GM23338 (cell line): Measurements from ENCODE around the gene EPHA4. TPM values are rescaled to one million over a fixed set of nuclear protein-coding genes. Genes with fewer than 3 reads are reported as not detected.

Source experiments
- ATAC-seq: fragments of 200-7000 bp; cut with Tn5 transposase; 3 replicates; pipeline ENCODE4 v1.9.1; 2020
- DNase-seq: peaks from one replicate; pipeline ENCODE4 v3.0.0-alpha.2; 2015; ENCODE audit warnings: low spot score
- H2AFZ ChIP-seq: fragments of 200-600 bp; sonication (generic); 2 replicates; pipeline ENCODE4 v1.8.0; 2016; ENCODE audit warnings: antibody characterized with exemption, mild to moderate bottlenecking, moderate library complexity
- H3F3A ChIP-seq: fragments of 200-600 bp; sonication (generic); replicated peaks from 2 replicates; pipeline ENCODE4 v1.8.0; 2017; ENCODE audit warnings: antibody characterized with exemption, mixed run types, low read depth
- H3K27ac ChIP-seq: fragments of 200-600 bp; sonication (generic); 2 replicates; pipeline ENCODE4 v1.6.1; 2016; ENCODE audit warnings: low read depth
- H3K27me3 ChIP-seq: fragments of 200-600 bp; sonication (generic); 2 replicates; pipeline ENCODE4 v1.8.0; 2016; ENCODE audit warnings: mild to moderate bottlenecking, mixed run types, moderate library complexity; ENCODE audit not compliant: insufficient read depth
- H3K36me3 ChIP-seq: fragments of 200-600 bp; sonication (generic); 2 replicates; pipeline ENCODE4 v1.8.0; 2016; ENCODE audit warnings: mild to moderate bottlenecking; ENCODE audit not compliant: insufficient read depth
- H3K4me1 ChIP-seq: fragments of 200-600 bp; sonication (generic); 2 replicates; pipeline ENCODE4 v1.8.0; 2016; ENCODE audit warnings: mild to moderate bottlenecking, moderate library complexity; ENCODE audit not compliant: insufficient read depth
- H3K4me2 ChIP-seq: fragments of 200-600 bp; sonication (generic); 2 replicates; pipeline ENCODE4 v1.7.1; 2017; ENCODE audit warnings: mixed run types
- H3K4me3 ChIP-seq: fragments of 200-600 bp; sonication (generic); 2 replicates; pipeline ENCODE4 v1.6.1; 2016; ENCODE audit warnings: mixed run types
- H3K79me2 ChIP-seq: fragments of 200-600 bp; sonication (generic); replicated peaks from 2 replicates; pipeline ENCODE4 v1.8.0; 2017; ENCODE audit warnings: mild to moderate bottlenecking; ENCODE audit not compliant: insufficient read depth
- H3K9me2 ChIP-seq: fragments of 200-600 bp; sonication (generic); 2 replicates; pipeline ENCODE4 v1.8.0; 2017; ENCODE audit not compliant: insufficient read depth
- H4K20me1 ChIP-seq: fragments of 200-600 bp; sonication (generic); replicated peaks from 2 replicates; pipeline ENCODE4 v1.8.0; 2017; ENCODE audit warnings: mild to moderate bottlenecking; ENCODE audit not compliant: insufficient read depth
- H3K27ac Mint-ChIP-seq: 2 replicates; pipeline ENCODE4 v1.8.0; 2020; ENCODE audit warnings: inconsistent platforms, mild to moderate bottlenecking, moderate library complexity, mixed read lengths
- H3K27me3 Mint-ChIP-seq: 3 replicates; pipeline ENCODE4 v1.8.0; 2022; ENCODE audit warnings: low read depth, mild to moderate bottlenecking, moderate library complexity, mixed read lengths, inconsistent platforms; ENCODE audit not compliant: insufficient read depth, poor library complexity
- H3K36me3 Mint-ChIP-seq: 3 replicates; pipeline ENCODE4 v1.8.0; 2021; ENCODE audit warnings: low read depth, mild to moderate bottlenecking, inconsistent platforms, moderate library complexity, mixed read lengths
- H3K4me1 Mint-ChIP-seq: 3 replicates; pipeline ENCODE4 v1.8.0; 2020; ENCODE audit warnings: mild to moderate bottlenecking, inconsistent platforms, mixed read lengths
- H3K4me3 Mint-ChIP-seq: 3 replicates; pipeline ENCODE4 v1.8.0; 2021; ENCODE audit warnings: moderate library complexity, mild to moderate bottlenecking, inconsistent platforms, mixed read lengths
- H3K9me3 Mint-ChIP-seq: 3 replicates; pipeline ENCODE4 v1.8.0; 2020; ENCODE audit warnings: moderate library complexity, mild to moderate bottlenecking, inconsistent platforms, mixed read lengths
- CREB1 ChIP-seq: fragments of 250-450 bp; sonication (Bioruptor Pico); IDR thresholded peaks from 2 replicates; pipeline ENCODE4 v1.5.0; 2020; ENCODE audit warnings: low read depth, mild to moderate bottlenecking, moderate library complexity
- POLR2AphosphoS5 ChIP-seq: IDR thresholded peaks from 2 replicates; pipeline ENCODE4 v1.6.1; 2016; ENCODE audit warnings: antibody characterized with exemption, low read depth
- STAT1 ChIP-seq: IDR thresholded peaks from one replicate; pipeline ENCODE4 v1.6.1; 2016; ENCODE audit warnings: antibody characterized with exemption; ENCODE audit not compliant: unreplicated experiment
- ZNF114 ChIP-seq: fragments of 250-450 bp; sonication (Bioruptor Pico); IDR thresholded peaks from 2 replicates; pipeline ENCODE4 v1.5.0; 2020; ENCODE audit warnings: mild to moderate bottlenecking, moderate library complexity
- ZNF331 ChIP-seq: fragments of 250-450 bp; sonication (Bioruptor Pico); IDR thresholded peaks from 2 replicates; pipeline ENCODE4 v1.5.0; 2020; ENCODE audit warnings: low read depth, mild to moderate bottlenecking, moderate library complexity
- polyA plus RNA-seq: library from polyadenylated mRNA; unstranded; fragments of >200 nt; fragmentation: Nextera tagmentation; extraction: Ambion mirVana; gene quantifications from 2 replicates; pipeline ENCODE4 v1.2.1, GENCODE V29; 2016
- total RNA-seq: library from RNA; depleted of rRNA; stranded (reverse); fragments of >200 nt; shearing (Covaris generic); gene quantifications from 2 replicates; pipeline ENCODE4 v1.2.3, GENCODE V29; 2014
- TF ChIP-seq, protein P1 (sequence below): fragments of 250-450 bp; sonication (Bioruptor Pico); IDR thresholded peaks from 2 replicates; pipeline ENCODE4 v1.5.0; 2020; ENCODE audit warnings: mild to moderate bottlenecking, moderate library complexity
- TF ChIP-seq, protein P2 (sequence below): IDR thresholded peaks from one replicate; pipeline ENCODE4 v1.6.1; 2018; ENCODE audit warnings: antibody characterized with exemption; ENCODE audit not compliant: unreplicated experiment

Gene EPHA4
- total and polyA plus RNA-seq, 2 experiments from 2014 or later = 4.1 to 6.2 TPM

DNA sequence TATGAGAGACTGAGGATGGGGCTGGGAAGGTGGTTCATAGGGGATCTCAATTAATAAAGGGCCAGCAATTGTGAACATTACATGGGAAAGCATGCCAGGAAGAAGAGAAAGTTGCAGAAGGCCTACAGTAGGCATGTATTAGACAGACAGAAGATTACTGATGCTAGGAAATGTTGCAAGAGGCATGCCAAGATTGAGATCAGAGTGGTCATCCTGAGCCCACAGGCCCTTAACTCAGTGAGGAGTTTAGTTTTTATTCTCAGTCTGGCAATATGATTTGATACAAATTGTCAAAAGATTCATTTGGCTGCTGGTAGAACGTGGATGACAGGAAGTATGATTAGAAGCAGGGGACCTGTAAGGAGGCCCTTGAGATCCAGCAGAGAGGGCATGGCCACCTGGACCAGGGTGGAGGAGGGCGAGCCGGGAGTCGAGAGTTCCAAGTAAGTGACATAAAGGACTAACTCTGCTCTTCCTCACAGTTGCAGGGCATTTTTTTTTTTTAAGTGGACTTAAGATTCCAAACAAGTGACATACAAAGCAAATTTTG lies 54.9 kb downstream of the EPHA4 start (continued):
- TF ChIP-seq, protein P1, sequence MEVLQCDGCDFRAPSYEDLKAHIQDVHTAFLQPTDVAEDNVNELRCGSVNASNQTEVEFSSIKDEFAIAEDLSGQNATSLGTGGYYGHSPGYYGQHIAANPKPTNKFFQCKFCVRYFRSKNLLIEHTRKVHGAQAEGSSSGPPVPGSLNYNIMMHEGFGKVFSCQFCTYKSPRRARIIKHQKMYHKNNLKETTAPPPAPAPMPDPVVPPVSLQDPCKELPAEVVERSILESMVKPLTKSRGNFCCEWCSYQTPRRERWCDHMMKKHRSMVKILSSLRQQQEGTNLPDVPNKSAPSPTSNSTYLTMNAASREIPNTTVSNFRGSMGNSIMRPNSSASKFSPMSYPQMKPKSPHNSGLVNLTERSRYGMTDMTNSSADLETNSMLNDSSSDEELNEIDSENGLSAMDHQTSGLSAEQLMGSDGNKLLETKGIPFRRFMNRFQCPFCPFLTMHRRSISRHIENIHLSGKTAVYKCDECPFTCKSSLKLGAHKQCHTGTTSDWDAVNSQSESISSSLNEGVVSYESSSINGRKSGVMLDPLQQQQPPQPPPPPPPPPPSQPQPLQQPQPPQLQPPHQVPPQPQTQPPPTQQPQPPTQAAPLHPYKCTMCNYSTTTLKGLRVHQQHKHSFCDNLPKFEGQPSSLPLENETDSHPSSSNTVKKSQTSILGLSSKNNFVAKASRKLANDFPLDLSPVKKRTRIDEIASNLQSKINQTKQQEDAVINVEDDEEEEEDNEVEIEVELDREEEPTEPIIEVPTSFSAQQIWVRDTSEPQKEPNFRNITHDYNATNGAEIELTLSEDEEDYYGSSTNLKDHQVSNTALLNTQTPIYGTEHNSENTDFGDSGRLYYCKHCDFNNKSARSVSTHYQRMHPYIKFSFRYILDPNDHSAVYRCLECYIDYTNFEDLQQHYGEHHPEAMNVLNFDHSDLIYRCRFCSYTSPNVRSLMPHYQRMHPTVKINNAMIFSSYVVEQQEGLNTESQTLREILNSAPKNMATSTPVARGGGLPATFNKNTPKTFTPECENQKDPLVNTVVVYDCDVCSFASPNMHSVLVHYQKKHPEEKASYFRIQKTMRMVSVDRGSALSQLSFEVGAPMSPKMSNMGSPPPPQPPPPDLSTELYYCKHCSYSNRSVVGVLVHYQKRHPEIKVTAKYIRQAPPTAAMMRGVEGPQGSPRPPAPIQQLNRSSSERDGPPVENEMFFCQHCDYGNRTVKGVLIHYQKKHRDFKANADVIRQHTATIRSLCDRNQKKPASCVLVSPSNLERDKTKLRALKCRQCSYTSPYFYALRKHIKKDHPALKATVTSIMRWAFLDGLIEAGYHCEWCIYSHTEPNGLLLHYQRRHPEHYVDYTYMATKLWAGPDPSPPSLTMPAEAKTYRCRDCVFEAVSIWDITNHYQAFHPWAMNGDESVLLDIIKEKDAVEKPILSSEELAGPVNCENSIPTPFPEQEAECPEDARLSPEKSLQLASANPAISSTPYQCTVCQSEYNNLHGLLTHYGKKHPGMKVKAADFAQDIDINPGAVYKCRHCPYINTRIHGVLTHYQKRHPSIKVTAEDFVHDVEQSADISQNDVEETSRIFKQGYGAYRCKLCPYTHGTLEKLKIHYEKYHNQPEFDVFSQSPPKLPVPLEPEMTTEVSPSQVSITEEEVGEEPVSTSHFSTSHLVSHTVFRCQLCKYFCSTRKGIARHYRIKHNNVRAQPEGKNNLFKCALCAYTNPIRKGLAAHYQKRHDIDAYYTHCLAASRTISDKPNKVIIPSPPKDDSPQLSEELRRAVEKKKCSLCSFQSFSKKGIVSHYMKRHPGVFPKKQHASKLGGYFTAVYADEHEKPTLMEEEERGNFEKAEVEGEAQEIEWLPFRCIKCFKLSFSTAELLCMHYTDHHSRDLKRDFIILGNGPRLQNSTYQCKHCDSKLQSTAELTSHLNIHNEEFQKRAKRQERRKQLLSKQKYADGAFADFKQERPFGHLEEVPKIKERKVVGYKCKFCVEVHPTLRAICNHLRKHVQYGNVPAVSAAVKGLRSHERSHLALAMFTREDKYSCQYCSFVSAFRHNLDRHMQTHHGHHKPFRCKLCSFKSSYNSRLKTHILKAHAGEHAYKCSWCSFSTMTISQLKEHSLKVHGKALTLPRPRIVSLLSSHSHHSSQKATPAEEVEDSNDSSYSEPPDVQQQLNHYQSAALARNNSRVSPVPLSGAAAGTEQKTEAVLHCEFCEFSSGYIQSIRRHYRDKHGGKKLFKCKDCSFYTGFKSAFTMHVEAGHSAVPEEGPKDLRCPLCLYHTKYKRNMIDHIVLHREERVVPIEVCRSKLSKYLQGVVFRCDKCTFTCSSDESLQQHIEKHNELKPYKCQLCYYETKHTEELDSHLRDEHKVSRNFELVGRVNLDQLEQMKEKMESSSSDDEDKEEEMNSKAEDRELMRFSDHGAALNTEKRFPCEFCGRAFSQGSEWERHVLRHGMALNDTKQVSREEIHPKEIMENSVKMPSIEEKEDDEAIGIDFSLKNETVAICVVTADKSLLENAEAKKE (CRISPR knock-in tag) = no peak
- TF ChIP-seq STAT1 (no peak), POLR2AphosphoS5 (no peak)
- TF ChIP-seq, protein P2, sequence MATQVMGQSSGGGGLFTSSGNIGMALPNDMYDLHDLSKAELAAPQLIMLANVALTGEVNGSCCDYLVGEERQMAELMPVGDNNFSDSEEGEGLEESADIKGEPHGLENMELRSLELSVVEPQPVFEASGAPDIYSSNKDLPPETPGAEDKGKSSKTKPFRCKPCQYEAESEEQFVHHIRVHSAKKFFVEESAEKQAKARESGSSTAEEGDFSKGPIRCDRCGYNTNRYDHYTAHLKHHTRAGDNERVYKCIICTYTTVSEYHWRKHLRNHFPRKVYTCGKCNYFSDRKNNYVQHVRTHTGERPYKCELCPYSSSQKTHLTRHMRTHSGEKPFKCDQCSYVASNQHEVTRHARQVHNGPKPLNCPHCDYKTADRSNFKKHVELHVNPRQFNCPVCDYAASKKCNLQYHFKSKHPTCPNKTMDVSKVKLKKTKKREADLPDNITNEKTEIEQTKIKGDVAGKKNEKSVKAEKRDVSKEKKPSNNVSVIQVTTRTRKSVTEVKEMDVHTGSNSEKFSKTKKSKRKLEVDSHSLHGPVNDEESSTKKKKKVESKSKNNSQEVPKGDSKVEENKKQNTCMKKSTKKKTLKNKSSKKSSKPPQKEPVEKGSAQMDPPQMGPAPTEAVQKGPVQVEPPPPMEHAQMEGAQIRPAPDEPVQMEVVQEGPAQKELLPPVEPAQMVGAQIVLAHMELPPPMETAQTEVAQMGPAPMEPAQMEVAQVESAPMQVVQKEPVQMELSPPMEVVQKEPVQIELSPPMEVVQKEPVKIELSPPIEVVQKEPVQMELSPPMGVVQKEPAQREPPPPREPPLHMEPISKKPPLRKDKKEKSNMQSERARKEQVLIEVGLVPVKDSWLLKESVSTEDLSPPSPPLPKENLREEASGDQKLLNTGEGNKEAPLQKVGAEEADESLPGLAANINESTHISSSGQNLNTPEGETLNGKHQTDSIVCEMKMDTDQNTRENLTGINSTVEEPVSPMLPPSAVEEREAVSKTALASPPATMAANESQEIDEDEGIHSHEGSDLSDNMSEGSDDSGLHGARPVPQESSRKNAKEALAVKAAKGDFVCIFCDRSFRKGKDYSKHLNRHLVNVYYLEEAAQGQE = no peak

DNA sequence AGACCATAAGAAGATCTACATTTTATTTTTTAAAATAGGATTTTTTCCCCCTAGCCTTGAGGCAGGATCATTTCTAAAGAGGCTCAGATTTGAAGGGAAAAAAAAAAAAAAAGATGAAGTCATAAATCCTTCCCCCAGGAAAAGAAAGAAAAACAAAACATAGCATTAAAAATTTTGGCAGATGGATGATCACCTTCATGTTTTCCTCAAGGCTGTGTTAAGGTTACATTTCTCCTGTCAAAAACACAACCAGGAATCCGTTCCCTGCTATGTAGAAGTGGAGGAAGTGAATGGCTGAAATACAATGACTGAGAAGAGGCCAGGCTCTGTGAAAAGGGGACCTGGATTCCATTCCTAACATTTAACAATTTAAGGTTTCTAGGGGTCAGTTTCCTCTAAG lies 56.2 kb downstream of the EPHA4 start:
- ATAC-seq = no peak
- no peak for TF ChIP-seq STAT1
- TF ChIP-seq ZNF331 = no peak
- no peak for TF ChIP-seq CREB1
- no peak for TF ChIP-seq ZNF114 (CRISPR knock-in tag)
- TF ChIP-seq, protein P2 = no peak

More for the DNA sequence above, 56.2 kb downstream of the EPHA4 start:
- H4K20me1 ChIP-seq = no peaks in the 10 kb centered on the region
- peaks cover 18% of the 10 kb centered on the region for H3K4me1 ChIP-seq
- Mint-ChIP-seq H3K36me3 (no peaks in the 10 kb centered on the region), H3K27me3 (no peaks in the 10 kb centered on the region), H3K27ac (no peak overlapping the region), H3K4me3 (no peak overlapping the region), H3K9me3 (no peaks in the 10 kb centered on the region), H3K4me1 (peaks cover 34% of the 10 kb centered on the region)
- no peak overlapping the region for H3K27ac ChIP-seq
- H3K9me2 ChIP-seq = no peaks in the 10 kb centered on the region
- no peak overlapping the region for H3K4me3 ChIP-seq
- H3K4me2 ChIP-seq = no peak overlapping the region
- no peaks in the 10 kb centered on the region for H3F3A ChIP-seq
- no peaks in the 10 kb centered on the region for H3K27me3 ChIP-seq
- H3K79me2 ChIP-seq = no peaks in the 10 kb centered on the region
- no peak overlapping the region for H2AFZ ChIP-seq
- H3K36me3 ChIP-seq = no peaks in the 10 kb centered on the region
- peak; percentile 18 for DNase-seq
